Dedifferentiated amniotic fluid mesenchymal stem cell (primary cell): ENCODE data around the gene ANKUB1.

Source experiments
- DNase-seq: peaks from one replicate; pipeline ENCODE4 v3.0.0-alpha.2; 2016; ENCODE audit errors: extremely low spot score

Gene ANKUB1

DNA sequence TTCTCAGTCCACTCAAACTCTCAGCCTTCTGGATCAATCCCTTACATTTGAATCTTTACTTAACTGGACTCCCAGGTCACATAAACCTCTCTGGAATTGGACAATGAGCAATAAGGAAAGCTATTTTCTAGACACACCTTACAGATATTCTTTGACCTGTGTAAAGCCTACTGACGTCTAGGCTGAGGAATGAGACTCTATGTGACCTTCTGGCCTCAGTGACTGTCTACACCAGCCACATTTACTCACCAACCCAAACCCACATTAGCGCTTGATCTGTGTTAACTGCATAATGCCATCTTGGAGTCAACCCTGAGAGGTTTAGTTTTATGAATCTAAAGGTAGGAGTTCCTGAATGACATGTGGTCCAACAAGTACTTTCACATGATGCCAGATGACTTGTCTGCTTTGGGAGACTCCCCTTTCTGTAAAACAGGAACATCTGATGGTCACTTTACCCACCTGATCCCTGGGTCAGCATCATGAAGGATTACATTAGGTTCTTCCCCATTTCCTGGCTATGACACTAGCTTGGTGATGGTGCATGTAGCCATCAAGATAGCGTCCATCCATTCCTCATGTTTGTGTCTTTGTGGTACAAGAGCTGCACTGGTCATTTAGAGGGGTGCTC lies 28.7 kb downstream of the ANKUB1 start:
- no peak for DNase-seq

DNA sequence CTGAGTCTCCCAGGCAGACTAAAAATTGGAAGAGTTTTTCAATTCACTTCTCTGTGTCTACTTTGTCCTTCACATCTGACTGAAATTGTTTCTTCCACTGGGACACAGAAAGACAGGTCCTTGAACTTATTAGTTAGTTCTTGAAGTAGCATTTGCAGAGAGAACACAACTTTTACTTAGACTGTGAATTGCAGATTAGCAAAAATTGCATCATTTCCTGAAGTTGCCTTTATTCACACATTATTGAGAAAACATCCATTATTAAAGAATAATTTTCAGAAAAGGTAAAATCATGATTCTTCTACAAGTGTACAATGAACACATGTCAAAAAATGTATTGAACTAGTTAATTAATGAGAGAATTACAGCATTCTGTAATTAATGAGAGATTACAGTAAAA lies 38.6 kb downstream of the ANKUB1 start:
- no peak for DNase-seq

DNA sequence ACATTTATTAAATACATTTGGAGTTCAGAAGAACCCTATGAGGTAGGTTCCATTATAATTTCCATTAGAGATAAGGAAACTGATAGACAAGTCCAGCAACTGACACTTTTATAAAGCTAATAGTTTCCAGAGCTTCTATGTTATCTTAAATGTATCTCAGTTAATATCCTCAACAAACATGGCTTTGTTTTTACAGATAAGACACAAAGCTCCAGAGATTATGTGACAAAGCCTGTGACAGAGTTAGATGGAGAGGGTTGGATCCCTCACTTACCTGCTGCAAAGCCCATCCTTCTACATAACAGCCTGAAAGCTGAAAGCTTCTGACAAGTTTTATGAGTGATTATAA lies 39.6 kb downstream of the ANKUB1 start:
- DNase-seq: no peak

GRCh38 chr3:149752051-149752787 lies 40.1 kb downstream of the ANKUB1 start, which contains the start of gene COMMD2:
Gene COMMD2 (minus strand): TSS chr3:149752489. CDS start chr3:149752444, 45 bp downstream.
- DNase-seq: peak; percentile 87

- no peak for DNase-seq
Observed at GRCh38 chr3:149751551-149751950, 40.8 kb downstream of the ANKUB1 start.

DNA sequence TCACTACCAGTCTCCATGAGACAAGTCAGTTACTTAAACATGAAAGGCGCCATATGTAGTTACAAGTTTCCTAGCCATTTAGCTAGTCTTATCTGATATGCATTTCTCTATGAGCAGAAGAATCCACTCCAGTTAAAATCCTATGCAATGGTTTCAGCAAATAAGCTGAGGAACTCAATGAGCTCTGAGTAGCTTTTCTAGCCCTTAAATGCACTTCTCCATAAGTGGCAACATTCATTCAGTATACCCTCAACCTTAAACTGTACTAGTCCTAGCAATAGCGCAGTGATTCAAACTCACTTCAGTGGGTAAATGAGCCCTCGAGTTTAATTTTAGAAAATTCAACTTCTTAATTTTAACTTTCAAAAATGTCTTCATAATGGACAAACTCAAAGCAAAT lies 47.7 kb downstream of the ANKUB1 start:
- DNase-seq: no peak

- no peak for DNase-seq
Observed at GRCh38 chr3:149744151-149744550, 48.2 kb downstream of the ANKUB1 start.

- no peak for DNase-seq
Observed at GRCh38 chr3:149739396-149739795, 53.0 kb downstream of the ANKUB1 start.

DNA sequence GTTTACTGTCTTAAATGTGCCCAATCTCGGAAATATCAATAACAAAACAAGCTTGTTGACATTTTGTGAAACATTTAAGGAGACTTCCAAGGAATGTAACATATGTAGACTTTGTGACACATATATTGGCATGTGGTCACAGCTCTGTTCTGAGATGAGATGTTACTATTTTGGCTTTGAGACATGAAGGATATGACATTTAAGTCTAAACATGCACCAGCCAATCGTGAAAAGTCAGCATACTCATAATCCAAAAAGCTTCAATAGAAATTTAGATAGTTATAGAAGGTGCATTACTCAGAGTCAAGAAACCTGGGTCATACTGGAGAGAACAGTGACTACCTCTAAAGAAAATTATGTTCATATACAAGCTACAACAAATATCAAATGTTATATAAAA lies 53.5 kb downstream of the ANKUB1 start:
- DNase-seq: no peak

DNA sequence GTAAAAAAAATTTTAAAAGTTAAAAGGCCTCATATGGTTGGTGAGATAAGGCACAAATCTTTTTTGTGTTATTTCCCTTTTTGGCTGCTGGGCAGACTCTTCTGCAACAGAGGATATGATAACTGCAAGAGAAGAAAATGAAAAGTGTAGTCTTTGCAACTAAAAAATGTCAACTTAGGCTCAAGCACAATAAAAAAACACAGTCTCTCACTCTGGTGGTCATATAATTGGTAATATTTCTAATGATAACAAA lies 55.5 kb downstream of the ANKUB1 start:
- no peak for DNase-seq

GRCh38 chr3:149736175-149736952 lies 56.0 kb downstream of the ANKUB1 start:
- DNase-seq: peak; percentile 57

DNA sequence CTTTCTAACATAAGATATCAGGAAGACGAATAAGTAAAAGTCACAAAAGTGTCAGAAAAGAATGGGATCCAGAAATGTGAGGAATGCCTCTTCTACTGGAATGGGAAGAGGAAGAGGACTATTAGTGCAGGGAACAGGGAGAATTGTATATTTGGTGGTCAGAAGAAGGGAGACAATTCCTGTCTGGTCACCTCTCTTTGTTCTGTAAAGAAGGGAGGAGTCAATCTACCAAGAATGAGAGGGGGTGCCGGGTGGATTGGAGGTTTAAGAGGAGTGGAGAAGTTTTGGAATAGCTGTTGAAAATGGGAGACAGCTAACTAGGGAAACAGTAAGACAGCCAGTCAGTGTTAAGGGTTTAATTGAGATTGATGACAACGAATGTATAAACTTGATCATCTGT lies 60.1 kb downstream of the ANKUB1 start:
- DNase-seq: no peak

- no peak for DNase-seq
Observed at GRCh38 chr3:149727656-149728055, 64.7 kb downstream of the ANKUB1 start.

GRCh38 chr3:149726716-149727407 lies 65.5 kb downstream of the ANKUB1 start:
- no peak for DNase-seq

- no peak for DNase-seq
Observed at GRCh38 chr3:149723781-149724180, 68.6 kb downstream of the ANKUB1 start.

DNA sequence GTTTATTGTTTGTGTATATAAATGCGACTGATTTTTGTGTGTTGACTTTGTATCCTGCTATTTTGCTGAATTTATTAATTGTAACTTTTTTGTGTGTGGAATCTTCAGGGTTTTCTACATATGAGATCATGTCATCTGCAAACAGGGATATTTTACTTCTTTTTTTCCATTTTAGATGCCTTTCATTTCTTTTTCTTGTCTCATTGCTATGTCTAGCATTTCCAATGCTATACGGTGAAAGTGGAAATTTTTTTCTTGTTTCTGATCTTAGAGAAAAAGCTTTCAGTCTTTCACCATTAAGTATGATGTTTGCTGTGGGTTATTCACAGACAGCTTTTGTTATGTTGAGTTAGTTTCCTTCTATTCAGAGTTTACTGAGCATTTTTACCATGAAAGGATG lies 71.4 kb downstream of the ANKUB1 start:
- DNase-seq: no peak

DNA sequence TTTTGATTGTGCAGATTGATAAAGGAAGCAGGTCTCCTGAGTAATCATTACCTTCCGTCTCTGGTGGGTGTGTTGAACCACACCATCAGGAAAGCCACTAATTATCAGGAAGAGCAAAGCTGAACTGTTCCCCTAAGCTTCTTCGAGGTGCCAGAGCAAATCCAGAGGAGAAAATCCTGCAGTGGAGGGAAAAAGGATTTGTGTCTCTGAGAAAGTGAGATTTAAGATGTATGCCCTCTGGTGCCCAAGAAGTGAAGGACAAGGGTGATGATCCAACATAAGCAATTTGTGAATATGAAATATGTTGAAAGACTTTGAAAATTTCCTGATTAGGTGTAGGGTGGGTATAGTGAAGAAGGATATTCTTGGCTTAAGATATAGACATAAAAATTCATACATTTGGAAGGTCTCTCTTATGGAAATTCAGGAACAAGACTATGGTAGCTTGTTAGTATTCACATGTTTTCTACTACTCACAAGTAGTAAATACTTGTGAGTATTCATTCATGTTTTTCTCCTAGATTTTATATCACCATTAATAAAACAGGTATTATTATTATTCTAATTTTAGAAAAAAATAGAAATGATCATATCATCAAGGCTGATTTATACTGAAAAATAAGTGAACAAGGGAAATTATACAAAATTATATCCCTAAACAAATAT lies 74.8 kb downstream of the ANKUB1 start:
- peak; percentile 88 for DNase-seq

DNA sequence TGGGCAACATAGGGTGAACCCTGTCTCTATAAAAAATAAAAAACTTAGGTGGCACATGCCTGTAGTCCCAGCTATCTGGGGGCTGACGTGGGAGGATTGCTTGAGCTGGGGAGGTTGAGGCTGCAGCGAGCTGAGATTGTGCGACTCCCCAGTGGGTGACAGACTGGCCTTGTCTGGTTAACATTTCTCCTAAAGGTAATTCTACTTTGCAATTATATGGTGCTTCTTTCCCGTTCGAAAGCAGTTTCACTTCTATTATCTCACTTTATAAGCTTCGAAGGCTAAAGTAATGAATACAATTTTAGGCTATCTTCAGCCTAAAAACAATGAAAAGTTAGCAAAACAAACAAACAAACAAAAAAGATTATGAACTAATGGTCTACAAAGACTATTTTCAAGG lies 75.4 kb downstream of the ANKUB1 start:
- no peak for DNase-seq

DNA sequence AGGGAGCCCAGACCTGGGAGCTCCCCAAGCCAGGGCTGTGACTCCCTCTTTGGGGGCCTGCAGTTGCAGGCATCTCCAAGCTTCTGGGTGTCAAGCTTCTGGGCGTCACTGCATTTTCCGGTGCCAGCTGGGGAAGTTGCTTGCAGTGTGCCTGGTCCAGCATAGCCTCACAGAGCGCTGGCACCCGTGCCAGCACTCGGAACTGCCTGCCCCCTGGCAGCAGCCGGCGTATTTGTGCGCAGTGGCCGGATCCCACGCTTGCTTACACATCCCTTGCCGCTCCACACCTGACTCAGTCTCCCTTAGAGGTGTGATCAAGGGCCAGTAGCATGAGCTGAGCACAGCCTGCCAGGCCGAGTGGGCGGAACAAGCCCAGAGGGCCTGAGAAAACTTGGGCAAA lies 77.1 kb downstream of the ANKUB1 start:
- no peak for DNase-seq

GRCh38 chr3:149713730-149714654 lies 78.4 kb downstream of the ANKUB1 start:
- no peak for DNase-seq
